H54 (cell line): ENCODE results near the gene SERPINI1.
"Not testable (repeated sequence)": the region's sequence is repeated elsewhere in the genome, so short reads cannot be mapped to it uniquely, and the experiment has no call there.

Experiments used
- DNase-seq: peaks from one replicate; pipeline ENCODE4 v3.0.0; 2011; ENCODE audit warnings: low spot score, mixed read lengths; ENCODE audit not compliant: insufficient read length
- FAIRE-seq: peaks from 3 replicates; lab custom pipeline; 2011; peaks lifted over from hg19 to GRCh38; lab: Jason Lieb, UNC
- POLR2A ChIP-seq: IDR thresholded peaks from 2 replicates; pipeline ENCODE4 v1.6.1; 2011; ENCODE audit warnings: low read depth, mild to moderate bottlenecking, low read length

The SERPINI1 gene

DNA sequence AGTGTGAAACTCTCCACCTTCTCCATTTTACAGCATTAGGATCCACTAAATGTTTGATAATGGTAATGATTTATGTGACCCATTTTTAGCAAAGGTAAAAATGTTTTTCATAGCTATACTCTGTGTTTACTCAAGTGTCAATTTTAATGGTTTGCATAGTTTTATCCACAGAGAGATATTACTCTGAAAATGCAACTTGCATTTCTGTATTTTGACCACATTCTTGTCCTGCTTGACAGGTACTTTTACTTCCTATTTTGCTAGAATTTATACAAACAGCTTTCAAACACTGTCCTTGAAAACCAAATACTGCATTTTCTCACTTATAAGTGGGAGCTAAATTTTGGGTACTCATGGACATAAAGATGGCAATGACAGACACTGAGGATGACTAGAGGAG is 62.9 kb downstream of the SERPINI1 start:
- FAIRE-seq (no peak), DNase-seq (no peak)
- TF ChIP-seq POLR2A: no peak

GRCh38 chr3:167808910-167809309 is 73.4 kb downstream of the SERPINI1 start:
- FAIRE-seq (no peak), DNase-seq (no peak)
- TF ChIP-seq POLR2A: no peak

DNA sequence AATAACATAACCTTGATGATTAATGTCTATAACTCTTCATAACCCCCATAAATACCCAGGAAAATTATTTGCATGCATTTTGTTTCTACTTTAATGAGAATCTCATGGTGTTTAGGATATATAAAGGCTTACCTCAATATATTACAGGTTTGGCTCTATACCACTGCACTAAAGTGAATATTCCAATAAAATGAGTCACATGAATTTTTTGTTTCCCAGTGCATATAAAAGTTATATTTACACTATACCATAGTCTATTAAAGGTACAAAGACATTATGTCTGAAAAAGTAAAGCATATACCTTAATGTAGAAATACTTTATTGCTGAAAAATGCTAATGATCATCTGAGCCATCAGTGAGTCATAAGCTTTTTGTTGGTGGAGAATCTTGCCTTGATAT is 74.7 kb downstream of the SERPINI1 start:
- DNase-seq (no peak), FAIRE-seq (no peak)
- TF ChIP-seq POLR2A: no peak

GRCh38 chr3:167811031-167811430 is 75.5 kb downstream of the SERPINI1 start:
- TF ChIP-seq POLR2A: no peak
- DNase-seq: no peak
- no peak for FAIRE-seq

- FAIRE-seq: peak; percentile 23
- TF ChIP-seq POLR2A: no peak
Measured at GRCh38 chr3:167813169-167814123, 77.9 kb downstream of the SERPINI1 start.

DNA sequence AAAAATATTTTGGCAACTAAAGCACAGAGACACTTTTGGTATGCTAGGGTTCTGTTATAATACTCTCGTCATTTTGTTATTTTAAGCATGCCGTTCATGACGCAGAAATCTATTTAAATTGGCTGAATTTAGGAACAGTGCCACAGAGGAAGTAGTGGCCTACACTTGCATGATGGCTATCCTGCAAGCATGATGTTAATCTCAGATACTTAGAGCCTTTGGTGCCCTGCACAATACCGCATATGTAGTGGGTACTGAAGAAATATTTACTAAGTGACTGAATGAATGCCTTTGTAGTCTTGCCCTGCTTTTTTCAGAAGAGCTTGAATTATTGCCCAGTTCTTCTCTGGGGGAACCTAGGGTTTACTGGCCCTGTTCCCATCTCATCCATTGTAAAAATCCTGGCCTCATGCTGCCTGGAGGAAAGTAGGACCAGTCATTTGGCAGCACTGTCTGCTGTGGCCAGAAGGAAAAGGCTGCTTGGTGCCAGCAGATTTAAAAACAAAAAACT is 79.0 kb downstream of the SERPINI1 start:
- no peak for TF ChIP-seq POLR2A
- peak; percentile 5 for DNase-seq
- peak; percentile 90 for FAIRE-seq

More at GRCh38 chr3:167813169-167814123, 77.9 kb downstream of the SERPINI1 start:
- no peak for DNase-seq

DNA sequence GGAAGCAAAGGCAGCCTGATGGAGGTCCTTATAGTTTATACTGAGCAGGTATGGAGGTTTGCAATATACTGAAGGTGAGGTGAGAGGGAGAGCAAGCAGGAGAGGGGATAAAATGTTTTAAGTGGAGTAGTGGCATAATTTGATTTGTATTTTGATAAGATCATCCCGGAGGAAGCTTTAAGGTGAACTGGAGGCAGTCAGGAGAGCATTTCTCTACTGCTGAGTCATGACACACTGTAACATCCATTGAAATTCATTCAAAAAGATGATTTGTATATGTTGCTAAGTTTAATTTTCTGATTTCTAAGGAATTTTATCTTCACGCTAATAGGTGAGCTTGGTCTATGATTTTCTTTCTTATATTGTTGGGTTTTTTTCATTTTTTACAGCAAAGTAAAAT is 81.4 kb downstream of the SERPINI1 start:
- TF ChIP-seq POLR2A: no peak
- DNase-seq (no peak), FAIRE-seq (no peak)

DNA sequence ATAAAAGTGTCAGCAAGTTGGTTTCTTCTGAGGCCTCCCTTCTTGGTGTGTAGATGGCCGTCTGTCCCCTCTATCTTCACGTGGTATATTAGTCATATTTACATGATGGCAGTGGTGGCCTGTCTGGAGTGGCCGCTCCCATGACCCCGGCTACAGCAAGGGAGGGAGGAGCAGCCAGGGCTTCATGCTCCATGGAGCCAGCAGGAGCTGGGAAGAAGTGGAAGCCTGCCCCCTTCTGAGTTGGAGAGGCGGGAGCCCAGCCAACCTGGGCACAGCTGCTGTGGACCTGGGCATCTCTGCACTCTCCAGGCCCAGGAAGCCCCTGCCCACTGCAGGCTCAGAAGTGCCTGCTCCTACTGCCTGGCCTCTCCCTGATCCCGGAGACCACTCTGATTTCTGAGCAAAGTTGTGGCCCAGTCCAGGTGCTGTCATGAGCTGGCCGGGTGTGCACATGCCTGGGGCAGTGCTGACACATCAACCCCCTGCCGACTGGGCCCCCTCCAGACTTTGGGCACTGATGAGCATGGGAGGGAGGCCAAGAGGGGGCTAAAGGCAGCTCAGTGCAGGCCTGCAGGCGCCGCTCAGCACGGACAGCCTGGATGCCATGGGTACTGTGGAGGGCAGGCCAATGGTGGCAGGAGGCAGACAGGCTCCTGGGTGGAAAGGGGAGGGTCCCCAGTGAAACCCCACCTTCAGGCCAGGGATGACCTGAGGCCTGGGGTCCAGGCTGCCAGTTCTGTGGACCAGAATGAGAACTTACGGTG is 84.8 kb downstream of the SERPINI1 start:
- no peak for FAIRE-seq
- TF ChIP-seq POLR2A: no peak
- no peak for DNase-seq

GRCh38 chr3:167821248-167821805 is 85.8 kb downstream of the SERPINI1 start:
- TF ChIP-seq POLR2A: no peak
- DNase-seq: no peak
- no peak for FAIRE-seq

DNA sequence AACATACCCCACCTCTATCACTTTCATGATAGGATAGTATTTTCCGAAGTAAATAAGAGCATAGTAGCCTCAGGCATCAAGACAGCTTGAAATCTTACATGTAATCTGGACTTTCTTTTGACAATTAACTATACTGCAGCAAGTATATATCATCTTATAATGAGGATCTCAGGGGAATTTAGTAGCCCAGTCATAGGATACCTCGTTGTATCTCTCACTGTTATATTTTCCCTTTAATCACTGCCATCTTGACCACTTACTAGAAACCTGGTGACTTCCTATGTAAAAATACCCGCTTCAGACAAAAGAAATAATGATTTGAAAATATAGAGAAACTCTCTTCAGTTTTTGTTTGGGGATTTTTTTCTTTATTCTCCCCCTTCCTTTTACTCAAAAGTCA is 88.2 kb downstream of the SERPINI1 start:
- FAIRE-seq: no peak
- TF ChIP-seq POLR2A: no peak
- DNase-seq: no peak

DNA sequence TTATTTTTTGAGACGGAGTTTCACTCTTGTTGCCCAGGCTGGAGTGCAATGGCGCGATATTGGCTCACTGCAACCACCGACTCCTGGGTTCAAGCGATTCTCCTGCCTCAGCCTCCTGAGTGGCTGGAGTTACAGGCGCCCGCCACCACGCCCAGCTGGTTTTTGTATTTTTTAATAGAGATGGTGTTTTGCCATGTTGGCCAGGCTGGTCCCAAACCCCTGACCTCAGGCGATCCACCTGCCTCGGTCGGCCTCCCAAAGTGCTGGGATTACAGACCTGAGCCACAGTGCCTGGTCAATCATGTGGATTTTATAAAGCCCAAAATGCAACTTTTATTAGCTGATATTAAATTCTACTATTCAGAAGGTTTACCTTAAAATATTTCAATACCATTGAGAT is 92.1 kb downstream of the SERPINI1 start:
- FAIRE-seq, DNase-seq: not testable (repeated sequence)

- TF ChIP-seq POLR2A: no peak
- DNase-seq: no peak
- FAIRE-seq: no peak
Measured at GRCh38 chr3:167829071-167829470, 93.5 kb downstream of the SERPINI1 start.

DNA sequence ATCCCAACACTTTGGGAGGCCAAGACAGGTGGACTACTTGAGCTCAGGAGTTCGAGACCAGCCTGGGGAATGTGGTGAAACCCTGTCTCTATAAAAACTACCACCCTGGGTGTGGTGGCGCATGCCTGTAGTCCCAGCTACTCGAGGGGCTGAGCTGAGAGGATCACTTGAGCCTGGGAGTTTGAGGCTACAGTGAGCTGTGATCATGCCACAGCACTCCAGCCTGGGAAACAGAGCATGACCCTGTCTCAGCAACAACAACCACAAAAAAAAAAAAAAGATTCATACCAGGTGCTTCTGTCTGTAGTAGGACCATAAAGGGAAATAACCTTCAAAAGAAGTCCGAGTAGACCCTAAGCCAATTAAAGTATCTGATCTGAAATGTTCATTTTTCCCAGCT is 94.5 kb downstream of the SERPINI1 start:
- DNase-seq (no peak), FAIRE-seq (no peak)
- TF ChIP-seq POLR2A: no peak

- DNase-seq: no peak
- FAIRE-seq: no peak
- TF ChIP-seq POLR2A: no peak
Measured at GRCh38 chr3:167835359-167835758, 99.8 kb downstream of the SERPINI1 start.
